ENCODE data around the gene VTI1B.

The VTI1B gene

GRCh38 chr14:67697006-67697405, 22.6 kb upstream of the VTI1B start:
- no peak for DNase-seq (ENCODE audit: low read depth in 2 of 2)
- H3K4me3 ChIP-seq (replicated peaks in 1 of 2; ENCODE audit: low read depth in 2 of 2, low read length in 2 of 2): no peak overlapping the region
- no peak for TF ChIP-seq CTCF (IDR thresholded peaks at IDR 0.05; ENCODE audit: low read depth, low read length)

DNA sequence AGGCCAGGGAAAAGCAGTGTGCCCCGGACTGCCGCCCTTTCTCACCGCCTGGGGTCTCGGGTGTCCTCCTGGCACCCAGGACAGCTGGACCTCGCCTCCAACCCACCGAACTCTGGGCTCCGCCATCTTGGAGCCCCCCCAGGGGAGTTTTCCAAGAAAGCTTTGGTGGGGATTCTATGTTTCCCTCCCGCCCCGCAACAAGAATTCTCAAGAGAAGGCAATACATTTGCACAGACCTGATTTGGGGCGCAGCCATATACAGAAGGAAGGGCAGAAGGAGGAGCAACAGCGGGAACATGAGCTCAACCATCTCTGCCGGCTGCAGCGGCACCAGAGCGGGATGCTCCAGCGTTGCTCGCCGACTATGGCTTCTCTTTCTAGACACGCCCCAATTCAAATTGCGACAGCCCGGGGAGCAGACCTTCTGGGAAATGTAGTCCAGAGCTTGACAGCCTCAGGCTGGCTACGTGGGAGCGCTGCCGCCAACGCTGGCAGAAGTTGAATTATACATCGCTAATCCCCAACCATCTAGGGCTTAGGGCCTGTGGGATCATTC, 21.0 kb upstream of the VTI1B start, which contains the start of gene RDH11:
Gene RDH11 (minus strand): TSS at position 371 of the 556 bp plus-strand sequence. CDS start 61 bp downstream, at position 310.
- DNase-seq (ENCODE audit: low read depth in 2 of 2): peak; percentile 92 to 93
- no peak for TF ChIP-seq CTCF (IDR thresholded peaks at IDR 0.05; ENCODE audit: low read depth, low read length)
- peak within 1 kb of the TSS; percentile 81 to 90 for H3K4me3 ChIP-seq (replicated peaks in 1 of 2; ENCODE audit: low read depth in 2 of 2, low read length in 2 of 2)

DNA sequence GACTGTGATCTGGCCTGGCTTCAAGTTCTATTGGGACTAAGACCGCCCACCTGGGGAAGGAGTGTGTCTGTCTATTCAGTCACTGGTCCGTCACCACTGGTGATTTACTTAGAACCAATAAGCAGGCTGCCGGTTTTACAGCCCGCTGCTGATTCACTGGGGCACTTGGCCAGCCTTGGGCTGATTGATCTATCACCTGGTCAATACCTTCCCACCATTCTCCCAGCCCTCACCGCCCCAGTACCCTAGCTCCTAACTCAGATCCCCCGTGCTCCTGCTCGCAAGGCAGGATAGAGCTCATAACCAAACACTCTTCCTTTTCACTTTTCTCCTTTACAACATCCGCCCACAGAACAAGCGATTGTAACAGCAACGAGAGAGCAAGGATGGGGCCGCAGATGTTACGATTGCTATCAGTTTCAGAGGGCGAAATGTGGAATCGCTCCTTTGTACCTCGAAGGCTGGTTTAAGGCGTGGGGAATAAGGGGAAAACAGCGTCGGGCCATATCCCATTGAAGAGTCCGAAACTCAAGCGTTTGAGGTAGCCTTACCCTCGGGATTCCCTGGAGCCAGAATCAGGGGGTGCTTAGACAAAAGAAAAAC, 20.5 kb upstream of the VTI1B start:
- H3K4me3 ChIP-seq (replicated peaks in 1 of 2; ENCODE audit: low read depth in 2 of 2, low read length in 2 of 2): peak overlapping the region; percentile 81 to 90
- peak; percentile 91 to 96 for DNase-seq (ENCODE audit: low read depth in 2 of 2)
- no peak for TF ChIP-seq CTCF (IDR thresholded peaks at IDR 0.05; ENCODE audit: low read depth, low read length)

DNA sequence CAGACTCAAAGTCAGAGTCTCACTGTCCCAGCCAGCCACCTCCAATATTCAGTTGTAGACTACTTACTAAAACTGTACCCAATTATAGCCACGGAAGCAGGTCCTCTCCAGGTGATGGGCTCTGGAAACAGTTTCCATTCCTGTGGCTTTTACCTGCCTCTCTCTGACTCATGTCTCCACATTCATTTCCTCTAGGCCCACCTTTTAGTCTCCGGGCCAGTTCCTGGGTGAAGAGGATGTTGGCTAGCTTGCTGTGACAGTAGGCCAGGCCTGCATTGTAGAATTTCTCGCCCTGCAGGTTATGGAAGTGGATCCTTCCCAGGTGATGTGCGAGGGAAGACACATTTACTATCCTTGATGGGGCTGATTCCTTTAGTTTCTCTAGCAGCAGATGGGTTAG, 15.6 kb upstream of the VTI1B start:
- H3K4me3 ChIP-seq (replicated peaks in 1 of 2; ENCODE audit: low read depth in 2 of 2, low read length in 2 of 2): no peak overlapping the region
- DNase-seq (ENCODE audit: low read depth in 2 of 2): no peak
- TF ChIP-seq CTCF (IDR thresholded peaks at IDR 0.05; ENCODE audit: low read depth, low read length): no peak

DNA sequence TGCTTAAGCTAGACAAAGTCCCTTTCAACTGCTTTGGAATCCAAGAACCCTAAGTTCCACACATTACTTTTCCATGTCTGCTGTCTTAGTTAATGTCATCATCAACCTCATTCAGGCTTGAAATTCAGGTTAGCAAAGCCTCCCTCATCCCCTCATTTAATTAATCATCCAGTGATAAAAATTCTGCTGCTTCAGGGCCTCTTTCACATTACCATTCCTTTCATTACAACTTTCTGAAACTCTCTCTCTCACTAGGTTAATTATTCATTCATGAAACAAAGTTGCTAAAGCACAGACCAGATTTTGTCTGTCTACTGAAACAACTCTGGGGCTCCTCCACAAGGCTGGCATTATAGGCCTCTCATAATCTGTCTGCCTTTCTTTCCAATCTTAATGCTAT, 9.4 kb upstream of the VTI1B start:
- TF ChIP-seq CTCF (IDR thresholded peaks at IDR 0.05; ENCODE audit: low read depth, low read length): no peak
- H3K4me3 ChIP-seq (replicated peaks in 1 of 2; ENCODE audit: low read depth in 2 of 2, low read length in 2 of 2): no peak overlapping the region
- no peak for DNase-seq (ENCODE audit: low read depth in 2 of 2)

GRCh38 chr14:67680941-67681340, 6.5 kb upstream of the VTI1B start:
- no peak overlapping the region for H3K4me3 ChIP-seq (replicated peaks in 1 of 2; ENCODE audit: low read depth in 2 of 2, low read length in 2 of 2)
- no peak for DNase-seq (ENCODE audit: low read depth in 2 of 2)
- TF ChIP-seq CTCF (IDR thresholded peaks at IDR 0.05; ENCODE audit: low read depth, low read length): no peak
